RWPE2 (cell line): ENCODE data around the gene ACTMAP.

Source experiments
- ATAC-seq: fragments of 200-7000 bp; cut with Tn5 transposase; 3 replicates; pipeline ENCODE4 v1.9.1; 2021; ENCODE audit warnings: low read depth
- DNase-seq: peaks from one replicate; pipeline ENCODE4 v3.0.0-alpha.2; 2020; ENCODE audit warnings: low spot score
- H3K27ac ChIP-seq: fragments of 450-650 bp; 2 replicates; pipeline ENCODE4 v1.5.1; 2017; ENCODE audit warnings: mild to moderate bottlenecking; ENCODE audit not compliant: poor library complexity, severe bottlenecking
- H3K27me3 ChIP-seq: fragments of 250-450 bp; sonication (Bioruptor Pico); 2 replicates; pipeline ENCODE4 v1.5.1; 2021; ENCODE audit warnings: mild to moderate bottlenecking, moderate library complexity; ENCODE audit not compliant: insufficient read depth, poor library complexity, severe bottlenecking
- H3K36me3 ChIP-seq: fragments of 250-450 bp; sonication (Bioruptor Pico); 2 replicates; pipeline ENCODE4 v1.5.1; 2020; ENCODE audit warnings: low read depth, mild to moderate bottlenecking, moderate library complexity
- H3K4me1 ChIP-seq: fragments of 250-450 bp; sonication (Bioruptor Pico); 2 replicates; pipeline ENCODE4 v1.5.1; 2021; ENCODE audit warnings: mild to moderate bottlenecking, moderate library complexity; ENCODE audit not compliant: insufficient read depth, poor library complexity, severe bottlenecking
- H3K4me3 ChIP-seq: fragments of 250-450 bp; sonication (Bioruptor Pico); 2 replicates; pipeline ENCODE4 v1.5.1; 2021; ENCODE audit warnings: mild to moderate bottlenecking, moderate library complexity; ENCODE audit not compliant: severe bottlenecking
- H3K9me3 ChIP-seq: fragments of 250-450 bp; sonication (Bioruptor Pico); 2 replicates; pipeline ENCODE4 v1.5.1; 2021; ENCODE audit warnings: mild to moderate bottlenecking, moderate library complexity; ENCODE audit not compliant: severe bottlenecking
- CTCF ChIP-seq: fragments of 450-650 bp; IDR thresholded peaks from one replicate; pipeline ENCODE4 v1.5.1; 2017; ENCODE audit warnings: mild to moderate bottlenecking, moderate library complexity; ENCODE audit not compliant: poor library complexity, severe bottlenecking

Gene ACTMAP

GRCh38 chr19:40797166-40797962 is 47.1 kb upstream of the ACTMAP start:
- H3K36me3 ChIP-seq, result peaks cover 21% of the 10 kb centered on the region
- no peak overlapping the region for H3K4me3 ChIP-seq
- H3K27me3 ChIP-seq, result no peaks in the 10 kb centered on the region
- DNase-seq (no peak), ATAC-seq (no peak)
- H3K9me3 ChIP-seq, result no peaks in the 10 kb centered on the region
- peaks cover 14% of the 10 kb centered on the region for H3K4me1 ChIP-seq
- no peak for TF ChIP-seq CTCF
- H3K27ac ChIP-seq, result peak overlapping the region; percentile 79

DNA sequence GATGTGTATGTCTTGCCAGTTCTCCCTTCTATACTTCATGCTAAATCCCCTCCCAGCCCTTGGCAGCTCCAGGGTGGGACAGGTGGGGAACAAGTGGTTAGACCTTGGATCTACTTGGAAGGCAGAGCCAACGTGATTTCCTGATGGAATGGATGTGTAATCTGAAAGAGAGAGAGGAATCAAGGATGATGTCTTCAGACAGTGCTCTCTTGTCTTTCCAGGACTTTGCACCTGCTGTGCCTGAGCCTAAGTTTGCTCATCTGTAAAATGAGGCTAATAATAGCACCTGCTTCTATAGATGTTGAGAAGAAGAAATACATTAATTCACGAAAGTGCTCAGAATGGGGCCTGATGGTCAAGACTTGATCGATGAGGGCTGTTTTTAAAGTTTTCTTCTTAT is 41.7 kb upstream of the ACTMAP start:
- no peaks in the 10 kb centered on the region for H3K27me3 ChIP-seq
- no peak for TF ChIP-seq CTCF
- H3K36me3 ChIP-seq, result no peaks in the 10 kb centered on the region
- no peak overlapping the region for H3K27ac ChIP-seq
- no peaks in the 10 kb centered on the region for H3K9me3 ChIP-seq
- DNase-seq, result no peak
- ATAC-seq, result no peak
- H3K4me3 ChIP-seq, result no peak overlapping the region
- H3K4me1 ChIP-seq, result no peaks in the 10 kb centered on the region

GRCh38 chr19:40791349-40791748 is 41.1 kb upstream of the ACTMAP start:
- TF ChIP-seq CTCF, result no peak
- H3K9me3 ChIP-seq, result no peaks in the 10 kb centered on the region
- ATAC-seq (no peak), DNase-seq (no peak)
- no peaks in the 10 kb centered on the region for H3K4me1 ChIP-seq
- H3K27me3 ChIP-seq, result no peaks in the 10 kb centered on the region
- no peak overlapping the region for H3K4me3 ChIP-seq
- no peak overlapping the region for H3K27ac ChIP-seq
- H3K36me3 ChIP-seq, result no peaks in the 10 kb centered on the region

- ATAC-seq (no peak), DNase-seq (no peak)
- Histone ChIP-seq H3K4me3 (no peak overlapping the region), H3K9me3 (no peaks in the 10 kb centered on the region), H3K27ac (no peak overlapping the region), H3K4me1 (no peaks in the 10 kb centered on the region), H3K27me3 (no peaks in the 10 kb centered on the region), H3K36me3 (no peaks in the 10 kb centered on the region)
- TF ChIP-seq CTCF, result no peak
Measured at GRCh38 chr19:40786060-40787037, 36.1 kb upstream of the ACTMAP start.
